Spleen (tissue), 7 donors: Measurements from ENCODE around the gene CHPF.

ENCODE experiments used
- POLR2A ChIP-seq, 3 donors: fragments of 450-650 bp; IDR thresholded peaks; one replicate each; pipeline ENCODE4 v1.5.1; 2017; ENCODE audit warnings: antibody characterized with exemption in 3 of 3, mild to moderate bottlenecking in 1 of 3
- TF ChIP-seq, protein P1 (sequence below), 11 experiments: fragments of 200-600 bp in 7 of 11; fragments of 450-650 bp in 4 of 11; sonication (generic) in 4 of 11; IDR thresholded peaks in 8 of 11; conservative IDR thresholded peaks in 3 of 11; 1 replicate in 7 of 11; 2 replicates in 4 of 11; pipeline versions ENCODE4 v1.4.0 to v1.8.0; 2016 to 2021; ENCODE audit warnings: antibody characterized with exemption in 11 of 11, inconsistent platforms in 4 of 11, mild to moderate bottlenecking in 1 of 11
- donor health status: DM: no; HTN: no; CAD: no; lungs with moderate emphysema.
- donor health status: DM: no; HTN: no; CAD: no.
- donor health status: DM: no; HTN: no; CAD: no.

DNA sequence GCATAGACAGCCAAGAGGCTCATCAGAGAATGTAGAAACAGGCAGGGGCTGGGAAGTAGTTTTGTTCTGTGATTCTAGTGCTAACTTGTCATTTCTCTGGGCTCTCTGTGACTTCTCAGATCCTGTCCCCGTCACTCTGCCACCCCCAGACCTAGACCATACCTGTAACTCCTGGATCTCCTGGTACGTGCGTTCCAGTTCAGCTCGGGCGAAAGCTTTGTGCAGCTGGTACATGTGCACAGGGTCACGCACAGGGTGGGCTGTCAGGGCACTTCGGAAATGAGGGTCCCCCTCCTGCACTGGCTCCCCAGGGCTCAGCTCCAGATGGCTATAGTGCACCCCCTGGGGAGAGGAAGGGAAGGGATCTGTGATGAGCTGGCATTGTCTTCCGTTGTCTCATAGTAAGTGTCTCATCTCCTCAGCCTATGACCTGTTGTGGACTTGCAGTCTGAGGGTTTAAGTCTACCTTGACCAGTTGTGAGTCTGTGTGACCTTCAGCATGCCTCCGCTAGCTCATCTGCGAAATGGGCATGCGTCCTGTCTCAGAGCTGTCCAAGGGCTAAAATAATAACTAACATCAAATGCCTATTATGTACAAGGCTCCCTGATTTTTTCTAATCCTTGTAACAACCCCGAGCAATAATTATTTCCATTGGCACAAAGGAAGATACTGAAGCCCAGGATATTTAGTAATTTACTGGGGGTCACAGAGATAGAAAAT is 2.7 kb downstream of the CHPF start:
- no peak for TF ChIP-seq POLR2A (IDR thresholded peaks at IDR 0.05)
- TF ChIP-seq, protein P1, sequence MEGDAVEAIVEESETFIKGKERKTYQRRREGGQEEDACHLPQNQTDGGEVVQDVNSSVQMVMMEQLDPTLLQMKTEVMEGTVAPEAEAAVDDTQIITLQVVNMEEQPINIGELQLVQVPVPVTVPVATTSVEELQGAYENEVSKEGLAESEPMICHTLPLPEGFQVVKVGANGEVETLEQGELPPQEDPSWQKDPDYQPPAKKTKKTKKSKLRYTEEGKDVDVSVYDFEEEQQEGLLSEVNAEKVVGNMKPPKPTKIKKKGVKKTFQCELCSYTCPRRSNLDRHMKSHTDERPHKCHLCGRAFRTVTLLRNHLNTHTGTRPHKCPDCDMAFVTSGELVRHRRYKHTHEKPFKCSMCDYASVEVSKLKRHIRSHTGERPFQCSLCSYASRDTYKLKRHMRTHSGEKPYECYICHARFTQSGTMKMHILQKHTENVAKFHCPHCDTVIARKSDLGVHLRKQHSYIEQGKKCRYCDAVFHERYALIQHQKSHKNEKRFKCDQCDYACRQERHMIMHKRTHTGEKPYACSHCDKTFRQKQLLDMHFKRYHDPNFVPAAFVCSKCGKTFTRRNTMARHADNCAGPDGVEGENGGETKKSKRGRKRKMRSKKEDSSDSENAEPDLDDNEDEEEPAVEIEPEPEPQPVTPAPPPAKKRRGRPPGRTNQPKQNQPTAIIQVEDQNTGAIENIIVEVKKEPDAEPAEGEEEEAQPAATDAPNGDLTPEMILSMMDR (IDR thresholded peaks at IDR 0.05 in 8 of 11, conservative IDR thresholded peaks at IDR 0.05 in 3 of 11), result no peak
